ENCODE data around the gene TLCD3A. TPM values are rescaled to one million over a fixed set of nuclear protein-coding genes. Genes with fewer than 3 reads are reported as not detected.
"Not testable (repeated sequence)": the region's sequence is repeated elsewhere in the genome, so short reads cannot be mapped to it uniquely, and the experiment has no call there.

Gene TLCD3A
- total and polyA plus RNA-seq, 8 donors, result 14.5 to 40.9 (median 34.3) TPM

GRCh38 chr17:693791-694638 is 38.4 kb upstream of the TLCD3A start:
- Histone ChIP-seq H3K27me3 (no peaks in the 10 kb centered on the region), H3K4me3 (no peak overlapping the region), H3K36me3 (peaks cover 0 to 89% of the 10 kb centered on the region in 2 donors), H3K4me1 (peaks cover 0 to 12% of the 10 kb centered on the region in 2 donors), H3K27ac (no peak overlapping the region), H3K9me3 (no peaks in the 10 kb centered on the region)
- TF ChIP-seq CTCF (IDR thresholded peaks at IDR 0.05), result no peak
- intact Hi-C loops (cut with DNase I), result no loop called here
- DNase-seq (no peak), ATAC-seq (peak; percentile 47)

DNA sequence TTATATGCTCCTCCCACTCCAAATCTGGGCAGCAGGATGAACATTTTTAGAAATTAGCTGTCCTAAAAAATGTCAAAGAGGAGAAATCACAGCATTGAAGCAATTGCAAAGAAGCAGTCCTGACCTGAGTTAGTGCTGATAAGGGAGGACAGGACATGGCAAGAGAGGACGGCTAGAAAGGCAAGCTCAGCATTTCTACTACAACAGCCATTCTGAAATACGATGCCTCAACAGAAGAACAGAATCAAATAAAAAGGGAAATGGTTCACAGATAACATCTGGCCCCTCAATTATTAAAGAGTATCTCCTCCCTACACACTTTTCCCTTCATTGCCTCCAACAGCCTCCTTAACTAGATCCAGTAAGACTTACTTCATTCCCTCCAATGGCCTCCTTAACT is 36.0 kb upstream of the TLCD3A start:
- ATAC-seq (no peak), DNase-seq (no peak)
- intact Hi-C loops (cut with DNase I), result no loop called here
- no peaks in the 10 kb centered on the region for H3K9me3 ChIP-seq
- peak overlapping the region in 1 of 2 donors; percentile 4 for H3K27ac ChIP-seq
- peaks cover 0 to 24% of the 10 kb centered on the region in 2 donors for H3K4me1 ChIP-seq
- no peak for TF ChIP-seq CTCF (IDR thresholded peaks at IDR 0.05)
- no peak overlapping the region for H3K4me3 ChIP-seq
- H3K36me3 ChIP-seq, result peaks cover 0 to 81% of the 10 kb centered on the region in 2 donors
- no peaks in the 10 kb centered on the region for H3K27me3 ChIP-seq

GRCh38 chr17:697682-698081 is 34.7 kb upstream of the TLCD3A start:
- no peak overlapping the region for H3K4me3 ChIP-seq
- no peaks in the 10 kb centered on the region for H3K9me3 ChIP-seq
- intact Hi-C loops (cut with DNase I), result no loop called here
- H3K4me1 ChIP-seq, result peaks cover 0 to 24% of the 10 kb centered on the region in 2 donors
- no peak for TF ChIP-seq CTCF (IDR thresholded peaks at IDR 0.05)
- H3K27me3 ChIP-seq, result no peaks in the 10 kb centered on the region
- ATAC-seq, result no peak
- H3K36me3 ChIP-seq, result peaks cover 0 to 81% of the 10 kb centered on the region in 2 donors
- no peak for DNase-seq
- H3K27ac ChIP-seq, result no peak overlapping the region

- H3K9me3 ChIP-seq; intact Hi-C loops (cut with DNase I); DNase-seq; ATAC-seq; H3K27ac ChIP-seq; H3K27me3 ChIP-seq; H3K4me3 ChIP-seq: not testable (repeated sequence)
- Histone ChIP-seq H3K36me3 (peaks cover 0 to 77% of the 10 kb centered on the region in 2 donors), H3K4me1 (peaks cover 0 to 27% of the 10 kb centered on the region in 2 donors)
Observed at GRCh38 chr17:698096-698495, 34.3 kb upstream of the TLCD3A start.

GRCh38 chr17:699345-699744 is 33.1 kb upstream of the TLCD3A start:
- intact Hi-C loops (cut with DNase I), result no loop called here
- no peaks in the 10 kb centered on the region for H3K27me3 ChIP-seq
- H3K27ac ChIP-seq, result peak overlapping the region in 1 of 2 donors; percentile 5
- H3K9me3 ChIP-seq, result no peaks in the 10 kb centered on the region
- H3K4me1 ChIP-seq, result peaks cover 0 to 40% of the 10 kb centered on the region in 2 donors
- H3K4me3 ChIP-seq, result no peak overlapping the region
- H3K36me3 ChIP-seq, result peaks cover 0 to 65% of the 10 kb centered on the region in 2 donors
- ATAC-seq, result peak; percentile 48
- no peak for TF ChIP-seq CTCF (IDR thresholded peaks at IDR 0.05)
- DNase-seq, result no peak
